Transverse colon (tissue), 4 donors: ENCODE measurements around the gene GNAI1. TPM values are rescaled to one million over a fixed set of nuclear protein-coding genes. Genes with fewer than 3 reads are reported as not detected.

ENCODE experiments used
- DNase-seq: peaks from one replicate; pipeline ENCODE4 v3.0.0-alpha.2; 2019
- H3K27ac ChIP-seq, 4 donors: fragments of 200-600 bp; sonication (generic); 2 replicates each; pipeline ENCODE4 v1.5.1; 2016 to 2018; ENCODE audit warnings: inconsistent platforms in 4 of 4
- H3K27me3 ChIP-seq: fragments of 200-600 bp; sonication (generic); 2 replicates; pipeline ENCODE4 v1.5.1; 2017; ENCODE audit warnings: inconsistent platforms
- H3K36me3 ChIP-seq, 4 donors: fragments of 200-600 bp; sonication (generic); 2 replicates each; pipeline ENCODE4 v1.5.1; 2017 to 2019; ENCODE audit warnings: inconsistent platforms in 4 of 4
- H3K4me1 ChIP-seq, 4 donors: fragments of 200-600 bp; sonication (generic); 2 replicates each; pipeline ENCODE4 v1.5.1; 2017 to 2020; ENCODE audit warnings: inconsistent platforms in 4 of 4
- H3K4me3 ChIP-seq, 4 donors: fragments of 200-600 bp; sonication (generic); 1 replicate in 1 of 4; 2 replicates in 3 of 4; pipeline versions ENCODE4 v1.5.1 to v1.6.1; 2017 to 2019; ENCODE audit warnings: inconsistent platforms in 4 of 4
- H3K9me3 ChIP-seq, 2 donors: fragments of 200-600 bp; sonication (generic); 2 replicates each; pipeline ENCODE4 v1.5.1; 2017 to 2019; ENCODE audit warnings: inconsistent platforms in 2 of 2
- CTCF ChIP-seq, 5 experiments: fragments of 200-600 bp in 3 of 5; fragments of 450-650 bp in 2 of 5; sonication (generic) in 3 of 5; IDR thresholded peaks; 1 replicate in 2 of 5; 2 replicates in 3 of 5; pipeline ENCODE4 v1.5.1; 2016 to 2017; ENCODE audit warnings: antibody characterized with exemption in 5 of 5, inconsistent platforms in 3 of 5, mild to moderate bottlenecking in 2 of 5, moderate library complexity in 1 of 5
- EP300 ChIP-seq: sonication (generic); formaldehyde crosslinking; IDR thresholded peaks from one replicate; pipeline ENCODE4 v1.6.1; 2017; ENCODE audit warnings: antibody characterized with exemption, low read depth
- POLR2A ChIP-seq: fragments of 450-650 bp; IDR thresholded peaks from one replicate; pipeline ENCODE4 v1.6.1; 2016; ENCODE audit warnings: antibody characterized with exemption, mild to moderate bottlenecking, moderate library complexity
- POLR2AphosphoS5 ChIP-seq, 3 donors: sonication (generic); formaldehyde crosslinking; IDR thresholded peaks; one replicate each; pipeline ENCODE4 v1.6.1; 2016; ENCODE audit warnings: antibody characterized with exemption in 3 of 3
- WGBS, 2 donors: methylation state at CpG; one replicate each; pipeline ENCODE4 v1.1.5; 2018; ENCODE audit warnings: low coverage in 1 of 2; 5-methylcytosine and 5-hydroxymethylcytosine counted together
- in situ Hi-C, 4 donors: fragments of 200-750 bp; cut with MboI; loops; one replicate each; pipeline versions ENCODE4 v1.15.0 to v1.15.1; 2017; ENCODE audit warnings: low sequenced_read_pairs in 3 of 4, low pct_ligation_motif_present in 1 of 4, low pct_unique_long_range_greater_than_20kb in 1 of 4
- intact Hi-C: fragments of 100-400 bp; cut with DNase I; formaldehyde crosslinking; loops from one replicate; pipeline ENCODE4 v1.15.1; 2023; ENCODE audit warnings: low total_unique reads
- total RNA-seq, 4 donors: library from RNA; depleted of rRNA; stranded (reverse); fragments of >200 nt; gene quantifications; one replicate each; pipeline ENCODE4 v1.1.0, GENCODE V29; 2016

GNAI1 gene
- total RNA-seq, 4 donors from 2014 or later = 3.0 to 46.0 (median 37.4) TPM

- in situ Hi-C loops (no loop called here), intact Hi-C loops (loop anchor here (5.0 kb wide), 1 partner anchor 1677 kb away; no protein-coding TSS in a partner anchor)
- TF ChIP-seq EP300 = no peak
- TF ChIP-seq CTCF (IDR thresholded peaks at IDR 0.05) = no peak
- no peak for TF ChIP-seq POLR2A
- no peak for TF ChIP-seq POLR2AphosphoS5 (IDR thresholded peaks at IDR 0.05)
- Histone ChIP-seq H3K4me3 (no peak overlapping the region), H3K36me3 (peaks cover 0 to 18% (median 2%) of the 10 kb centered on the region in 4 donors), H3K27me3 (no peaks in the 10 kb centered on the region), H3K4me1 (no peaks in the 10 kb centered on the region), H3K27ac (no peak overlapping the region), H3K9me3 (no peaks in the 10 kb centered on the region)
- DNase-seq = no peak
- 69 to 85% methylated on average over 3 of the region's 3 CpGs for WGBS, 2 donors
Observed at GRCh38 chr7:80215734-80216133, 81.1 kb downstream of the GNAI1 start.

- H3K4me3 ChIP-seq = no peak overlapping the region
- H3K4me1 ChIP-seq = no peaks in the 10 kb centered on the region
- H3K36me3 ChIP-seq = peaks cover 0 to 18% (median 2%) of the 10 kb centered on the region in 4 donors
- intact Hi-C loops (loop anchor here (5.0 kb wide), 1 partner anchor 1675 kb away; no protein-coding TSS in a partner anchor), in situ Hi-C loops (no loop called here)
- no peaks in the 10 kb centered on the region for H3K27me3 ChIP-seq
- WGBS, 2 donors = 74 to 93% methylated on average over 2 of the region's 2 CpGs
- no peaks in the 10 kb centered on the region for H3K9me3 ChIP-seq
- H3K27ac ChIP-seq = no peak overlapping the region
- no peak for DNase-seq
- TF ChIP-seq CTCF (IDR thresholded peaks at IDR 0.05) = no peak
- no peak for TF ChIP-seq EP300
- no peak for TF ChIP-seq POLR2AphosphoS5 (IDR thresholded peaks at IDR 0.05)
- no peak for TF ChIP-seq POLR2A
Observed at GRCh38 chr7:80216996-80217842, 82.6 kb downstream of the GNAI1 start.

GRCh38 chr7:80218723-80219122, 84.1 kb downstream of the GNAI1 start:
- WGBS, 2 donors = 57 to 61% methylated on average over 3 of the region's 3 CpGs
- H3K27ac ChIP-seq = no peak overlapping the region
- no peaks in the 10 kb centered on the region for H3K27me3 ChIP-seq
- in situ Hi-C loops = no loop called here
- peaks cover 0 to 4% (median 0%) of the 10 kb centered on the region in 4 donors for H3K36me3 ChIP-seq
- intact Hi-C loops = loop anchor here (5.0 kb wide), 1 partner anchor 1674 kb away; no protein-coding TSS in a partner anchor
- no peak overlapping the region for H3K4me3 ChIP-seq
- TF ChIP-seq POLR2AphosphoS5 (IDR thresholded peaks at IDR 0.05) = no peak
- TF ChIP-seq EP300 = no peak
- no peak for TF ChIP-seq POLR2A
- no peak for TF ChIP-seq CTCF (IDR thresholded peaks at IDR 0.05)
- no peaks in the 10 kb centered on the region for H3K9me3 ChIP-seq
- DNase-seq = no peak
- no peaks in the 10 kb centered on the region for H3K4me1 ChIP-seq

GRCh38 chr7:80220022-80220634, 85.5 kb downstream of the GNAI1 start:
- no peak overlapping the region for H3K27ac ChIP-seq
- 90 to 96% methylated on average over 6 of the region's 6 CpGs for WGBS, 2 donors
- in situ Hi-C loops = no loop called here

More at GRCh38 chr7:80220022-80220634, 85.5 kb downstream of the GNAI1 start:
- Histone ChIP-seq H3K9me3 (no peaks in the 10 kb centered on the region), H3K36me3 (peaks cover 0 to 4% (median 0%) of the 10 kb centered on the region in 4 donors), H3K4me3 (no peak overlapping the region), H3K27me3 (no peaks in the 10 kb centered on the region), H3K4me1 (no peaks in the 10 kb centered on the region)
- intact Hi-C loops = no loop called here
- DNase-seq = no peak
- TF ChIP-seq CTCF (IDR thresholded peaks at IDR 0.05) (no peak), EP300 (no peak), POLR2AphosphoS5 (IDR thresholded peaks at IDR 0.05) (no peak), POLR2A (no peak)
